Retinal pigment epithelial cell (primary cell): ENCODE data around the gene DCUN1D2.

Experiments used
- DNase-seq: peaks from one replicate; pipeline ENCODE4 v3.0.0-alpha.2; 2010; ENCODE audit warnings: low read depth
- H3K4me3 ChIP-seq: 2 replicates; pipeline ENCODE4 v1.5.1; 2011; ENCODE audit warnings: mild to moderate bottlenecking, low read length, control low read depth, moderate library complexity
- CTCF ChIP-seq: conservative IDR thresholded peaks from 2 replicates; pipeline ENCODE4 v1.5.1; 2011; ENCODE audit warnings: low read depth, low read length, control low read depth, inconsistent platforms

Gene DCUN1D2

GRCh38 chr13:113421673-113422270, 68.7 kb downstream of the DCUN1D2 start:
- TF ChIP-seq CTCF: no peak
- no peak for DNase-seq
- no peak overlapping the region for H3K4me3 ChIP-seq

GRCh38 chr13:113420833-113421600, 69.5 kb downstream of the DCUN1D2 start:
- TF ChIP-seq CTCF: no peak
- DNase-seq: no peak
- no peak overlapping the region for H3K4me3 ChIP-seq

GRCh38 chr13:113420232-113420631, 70.3 kb downstream of the DCUN1D2 start:
- no peak for DNase-seq
- no peak overlapping the region for H3K4me3 ChIP-seq
- no peak for TF ChIP-seq CTCF

- TF ChIP-seq CTCF: no peak
- no peak for DNase-seq
- no peak overlapping the region for H3K4me3 ChIP-seq
Observed at GRCh38 chr13:113419531-113420193, 70.8 kb downstream of the DCUN1D2 start.

GRCh38 chr13:113418722-113419049, 71.8 kb downstream of the DCUN1D2 start:
- no peak for TF ChIP-seq CTCF
- no peak for DNase-seq
- H3K4me3 ChIP-seq: no peak overlapping the region

- DNase-seq: no peak
- TF ChIP-seq CTCF: no peak
- no peak overlapping the region for H3K4me3 ChIP-seq
Observed at GRCh38 chr13:113417836-113418721, 72.4 kb downstream of the DCUN1D2 start.
